KMS-11 (cell line): ENCODE measurements around the gene MTMR10.

ENCODE experiments used
- H2AFZ ChIP-seq: fragments of 200-600 bp; sonication (generic); 2 replicates; pipeline ENCODE4 v1.6.1; 2016; ENCODE audit warnings: antibody characterized with exemption, mixed run types, low read depth
- H3K27ac ChIP-seq: fragments of 200-600 bp; sonication (generic); 2 replicates; pipeline ENCODE4 v1.6.1; 2016; ENCODE audit warnings: mild to moderate bottlenecking, mixed run types
- H3K27me3 ChIP-seq: fragments of 200-600 bp; sonication (generic); 2 replicates; pipeline ENCODE4 v1.6.1; 2017; ENCODE audit warnings: mild to moderate bottlenecking, low read depth, mixed run types, moderate library complexity; ENCODE audit not compliant: insufficient read depth
- H3K36me3 ChIP-seq: fragments of 200-600 bp; sonication (generic); 2 replicates; pipeline ENCODE4 v1.6.1; 2017; ENCODE audit warnings: mild to moderate bottlenecking, mixed run types; ENCODE audit not compliant: insufficient read depth
- H3K4me1 ChIP-seq: fragments of 200-600 bp; sonication (generic); 2 replicates; pipeline ENCODE4 v1.6.1; 2016; ENCODE audit warnings: mild to moderate bottlenecking, low read depth, mixed run types; ENCODE audit not compliant: poor library complexity, severe bottlenecking
- H3K4me2 ChIP-seq: fragments of 200-600 bp; sonication (generic); 2 replicates; pipeline ENCODE4 v1.7.0; 2016; ENCODE audit warnings: mild to moderate bottlenecking, mixed run types
- H3K4me3 ChIP-seq: fragments of 200-600 bp; sonication (generic); IDR thresholded peaks from 2 replicates; pipeline ENCODE4 v1.6.1; 2017; ENCODE audit warnings: low read depth, low read length, mixed read lengths; ENCODE audit not compliant: insufficient read depth
- H3K79me2 ChIP-seq: fragments of 200-600 bp; sonication (generic); 2 replicates; pipeline ENCODE4 v1.6.1; 2016; ENCODE audit warnings: low read depth, mixed run types; ENCODE audit not compliant: insufficient read depth
- H3K9ac ChIP-seq: fragments of 200-600 bp; sonication (generic); 2 replicates; pipeline ENCODE4 v1.6.1; 2016; ENCODE audit warnings: mild to moderate bottlenecking, mixed run types
- H4K20me1 ChIP-seq: fragments of 200-600 bp; sonication (generic); 2 replicates; pipeline ENCODE4 v1.6.1; 2016; ENCODE audit warnings: mild to moderate bottlenecking, mixed run types; ENCODE audit not compliant: insufficient read depth
- CTCF ChIP-seq: fragments of 200-600 bp; sonication (generic); conservative IDR thresholded peaks from 2 replicates; pipeline ENCODE4 v1.6.1; 2017; ENCODE audit warnings: low read depth, mild to moderate bottlenecking, antibody characterized with exemption, low read length, moderate library complexity, mixed read lengths

The MTMR10 gene

DNA sequence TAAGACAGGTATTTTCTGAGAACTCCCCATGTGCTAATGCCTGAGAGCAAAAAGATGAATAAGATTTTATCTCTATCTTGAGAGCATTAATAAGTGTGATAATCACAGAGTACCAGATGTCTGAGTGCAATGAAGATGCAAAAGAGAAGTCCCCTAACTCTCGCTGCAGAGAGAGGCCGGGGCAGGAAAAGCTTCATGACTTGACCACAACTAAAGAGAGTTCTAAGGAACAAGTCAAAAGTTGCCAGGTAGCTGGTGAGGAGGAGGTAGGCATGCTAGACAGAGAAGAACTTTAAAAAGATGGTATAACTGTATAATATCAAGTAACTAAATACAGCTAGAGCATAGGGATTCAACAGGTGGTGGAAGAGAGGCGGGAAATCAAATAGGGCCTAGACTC lies 28.8 kb downstream of the MTMR10 start:
- H3K4me1 ChIP-seq = no peaks in the 10 kb centered on the region
- H3K4me3 ChIP-seq = no peak overlapping the region
- H3K4me2 ChIP-seq = no peak overlapping the region
- H3K36me3 ChIP-seq = peaks cover 7% of the 10 kb centered on the region; the same call in 1 of the 2 replicates
- no peak overlapping the region for H2AFZ ChIP-seq
- no peak for TF ChIP-seq CTCF
- no peak overlapping the region for H3K9ac ChIP-seq
- no peaks in the 10 kb centered on the region for H3K79me2 ChIP-seq
- H3K27me3 ChIP-seq = no peaks in the 10 kb centered on the region
- no peaks in the 10 kb centered on the region for H4K20me1 ChIP-seq
- H3K27ac ChIP-seq = no peak overlapping the region

DNA sequence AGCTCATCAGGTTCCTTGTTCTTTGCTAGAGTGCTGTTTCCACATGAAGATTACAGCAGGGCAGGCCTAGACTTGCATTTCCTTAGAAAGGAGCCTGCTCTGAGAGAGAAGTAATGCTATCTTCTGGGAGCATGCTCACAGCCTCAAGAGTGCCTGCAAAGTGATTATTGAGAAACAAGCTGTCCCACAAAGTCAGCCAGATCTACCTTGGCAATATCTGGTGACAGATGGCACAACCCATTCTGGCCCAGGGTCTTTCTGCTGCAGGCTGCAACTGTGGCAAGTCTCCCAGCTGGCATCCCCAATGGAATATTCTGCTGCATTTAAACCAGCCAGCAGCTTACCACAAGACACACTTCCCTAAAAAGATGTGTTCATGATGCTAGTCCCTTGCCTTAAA lies 29.3 kb downstream of the MTMR10 start:
- Histone ChIP-seq H3K36me3 (peaks cover 9% of the 10 kb centered on the region; the same call in 1 of the 2 replicates), H2AFZ (no peak overlapping the region), H3K27me3 (no peaks in the 10 kb centered on the region), H3K4me1 (no peaks in the 10 kb centered on the region), H3K4me3 (no peak overlapping the region), H4K20me1 (no peaks in the 10 kb centered on the region), H3K4me2 (no peak overlapping the region), H3K9ac (no peak overlapping the region), H3K27ac (no peak overlapping the region), H3K79me2 (no peaks in the 10 kb centered on the region)
- TF ChIP-seq CTCF = no peak

- Histone ChIP-seq H2AFZ (no peak overlapping the region), H3K79me2 (no peaks in the 10 kb centered on the region), H3K27me3 (no peaks in the 10 kb centered on the region), H3K36me3 (peaks cover 19% of the 10 kb centered on the region), H3K4me3 (no peak overlapping the region), H3K27ac (no peak overlapping the region), H4K20me1 (no peaks in the 10 kb centered on the region), H3K9ac (no peak overlapping the region), H3K4me1 (peaks cover 11% of the 10 kb centered on the region), H3K4me2 (no peak overlapping the region)
- TF ChIP-seq CTCF = no peak
Measured at GRCh38 chr15:30958219-30958618, 33.2 kb downstream of the MTMR10 start.

DNA sequence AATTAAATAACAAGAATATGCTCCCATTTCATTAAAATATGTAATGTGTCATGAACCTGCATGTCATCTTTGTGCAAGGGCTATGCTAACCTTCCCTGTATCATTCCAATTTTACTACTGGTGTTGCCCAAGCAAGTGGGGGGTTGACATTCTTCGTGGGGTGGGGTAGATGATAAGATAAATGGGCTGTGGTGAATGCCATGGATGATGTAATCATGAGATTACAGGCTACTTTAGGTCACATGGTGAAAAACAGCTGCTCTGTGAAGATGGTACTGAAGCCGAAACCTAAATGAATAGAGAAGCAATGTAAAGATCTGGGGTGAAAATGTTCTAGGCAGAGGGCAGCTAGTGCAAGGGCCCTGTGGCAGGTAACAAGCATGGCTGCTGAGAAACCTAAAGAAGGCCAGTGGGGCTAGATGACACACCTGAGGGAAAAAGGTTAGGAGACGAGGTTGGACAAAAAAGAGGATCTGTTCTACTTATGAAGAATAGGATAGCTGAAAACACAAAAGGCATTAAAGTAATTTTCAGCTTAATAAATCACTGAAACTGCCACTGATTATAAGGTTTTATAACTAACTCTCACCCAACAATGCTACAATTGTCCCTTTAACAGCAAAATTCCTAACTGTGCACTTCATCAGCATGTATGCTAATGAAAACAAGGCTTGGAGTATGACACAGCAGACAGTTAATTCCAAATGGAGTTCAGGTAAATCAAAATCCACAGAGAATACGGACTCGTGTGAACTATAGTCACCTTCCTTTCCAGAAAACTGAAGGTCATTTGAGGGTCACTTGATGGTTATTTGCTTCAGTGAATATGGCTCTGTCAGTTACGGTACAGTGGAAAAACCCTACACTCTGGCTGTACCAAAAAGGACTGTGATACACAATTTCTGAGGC lies 35.0 kb downstream of the MTMR10 start:
- H3K27ac ChIP-seq = no peak overlapping the region
- H3K36me3 ChIP-seq = peaks cover 22% of the 10 kb centered on the region
- H3K4me3 ChIP-seq = no peak overlapping the region
- H3K27me3 ChIP-seq = no peaks in the 10 kb centered on the region
- H3K79me2 ChIP-seq = no peaks in the 10 kb centered on the region
- H4K20me1 ChIP-seq = no peaks in the 10 kb centered on the region
- H3K9ac ChIP-seq = no peak overlapping the region
- H3K4me1 ChIP-seq = peaks cover 11% of the 10 kb centered on the region
- no peak for TF ChIP-seq CTCF
- H2AFZ ChIP-seq = no peak overlapping the region
- no peak overlapping the region for H3K4me2 ChIP-seq
